IMR-90 (cell line): ENCODE measurements around the gene AOC2. TPM values are rescaled to one million over a fixed set of nuclear protein-coding genes. Genes with fewer than 3 reads are reported as not detected.

Source experiments
- ATAC-seq: fragments of 200-7000 bp; cut with Tn5 transposase; 2 replicates; pipeline ENCODE4 v1.9.1; 2020; ENCODE audit warnings: low read depth, mild to moderate bottlenecking, moderate library complexity
- BruUV-seq: library from RNA; stranded (reverse); fragments of 400-500 nt; replicated peaks from 2 replicates; lab custom pipeline; 2021; lab: Mats Ljungman, UMichigan
- CTCF ChIA-PET: fragments of 300-600 bp; formaldehyde crosslinking; extraction: SDS; loops from one replicate; lab custom pipeline; 2021; ENCODE audit warnings: antibody characterized with exemption; lab: Yijun Ruan, JAX
- POLR2A ChIA-PET: fragments of 300-600 bp; sonication (Branson Sonifier 250); formaldehyde crosslinking; loops from one replicate; lab custom pipeline; 2022; ENCODE audit warnings: antibody characterized with exemption; ENCODE audit not compliant: unreplicated experiment; lab: Charles Lee
- DNase-seq: peaks from one replicate; pipeline ENCODE4 v3.0.0; 2013
- H2AFZ ChIP-seq: replicated peaks from 2 replicates; pipeline ENCODE3; 2013; ENCODE audit warnings: low read length, mild to moderate bottlenecking; ENCODE audit not compliant: poor library complexity
- H2AK5ac ChIP-seq: 2 replicates; pipeline ENCODE4 v1.6.1; 2013; ENCODE audit warnings: low read depth, low read length, inconsistent platforms
- H2AK9ac ChIP-seq: replicated peaks from 2 replicates; pipeline ENCODE3; 2013; ENCODE audit warnings: mild to moderate bottlenecking, low read depth, low read length, moderate library complexity; ENCODE audit not compliant: poor library complexity
- H2BK120ac ChIP-seq: 2 replicates; pipeline ENCODE4 v1.6.1; 2013; ENCODE audit warnings: low read depth, low read length, inconsistent platforms
- H2BK15ac ChIP-seq: 3 replicates; pipeline ENCODE4 v1.6.1; 2013; ENCODE audit warnings: low read depth, low read length, inconsistent platforms
- H2BK20ac ChIP-seq: 2 replicates; pipeline ENCODE4 v1.6.1; 2013; ENCODE audit warnings: low read depth, mild to moderate bottlenecking, inconsistent platforms, low read length, moderate library complexity
- H2BK5ac ChIP-seq: 2 replicates; pipeline ENCODE4 v1.6.1; 2013; ENCODE audit warnings: mild to moderate bottlenecking, low read depth, low read length, inconsistent platforms; ENCODE audit not compliant: poor library complexity, severe bottlenecking
- H3K14ac ChIP-seq: replicated peaks from 2 replicates; pipeline ENCODE4 v1.6.1; 2013; ENCODE audit warnings: low read depth, low read length, inconsistent platforms
- H3K18ac ChIP-seq: 2 replicates; pipeline ENCODE4 v1.6.1; 2013; ENCODE audit warnings: low read depth, low read length, control low read depth
- H3K23ac ChIP-seq: 2 replicates; pipeline ENCODE4 v1.6.1; 2013; ENCODE audit warnings: low read depth, low read length, inconsistent platforms
- H3K27ac ChIP-seq: 2 replicates; pipeline ENCODE4 v1.5.1; 2013; ENCODE audit warnings: mild to moderate bottlenecking, control low read depth, low read length; ENCODE audit not compliant: insufficient read depth
- H3K27me3 ChIP-seq: 2 replicates; pipeline ENCODE4 v1.6.1; 2013; ENCODE audit warnings: low read length; ENCODE audit not compliant: control insufficient read depth, insufficient read depth
- H3K36me3 ChIP-seq: 2 replicates; pipeline ENCODE4 v1.6.1; 2013; ENCODE audit warnings: low read length, mixed read lengths; ENCODE audit not compliant: control insufficient read depth, insufficient read depth
- H3K4ac ChIP-seq: 2 replicates; pipeline ENCODE4 v1.6.1; 2013; ENCODE audit warnings: low read depth, low read length, inconsistent platforms
- H3K4me1 ChIP-seq: 2 replicates; pipeline ENCODE4 v1.6.1; 2013; ENCODE audit warnings: low read length, mixed read lengths; ENCODE audit not compliant: control insufficient read depth, insufficient read depth
- H3K4me2 ChIP-seq: 2 replicates; pipeline ENCODE4 v1.6.1; 2013; ENCODE audit warnings: low read depth, mild to moderate bottlenecking, control low read depth, low read length, moderate library complexity
- H3K4me3 ChIP-seq: 2 replicates; pipeline ENCODE4 v1.5.1; 2013; ENCODE audit warnings: low read depth, mild to moderate bottlenecking, control low read depth, low read length, moderate library complexity; ENCODE audit not compliant: insufficient read depth
- H3K56ac ChIP-seq: 2 replicates; pipeline ENCODE4 v1.6.1; 2013; ENCODE audit warnings: low read length, inconsistent platforms; ENCODE audit not compliant: insufficient read depth; ENCODE audit errors: extremely low read depth
- H3K79me1 ChIP-seq, 2 experiments: 2 replicates each; pipeline ENCODE4 v1.6.1; 2013; ENCODE audit warnings: low read length in 2 of 2, inconsistent platforms in 1 of 2, low read depth in 1 of 2
- H3K9ac ChIP-seq: 2 replicates; pipeline ENCODE4 v1.6.1; 2013; ENCODE audit warnings: low read depth, low read length, control low read depth
- H3K9me1 ChIP-seq: 2 replicates; pipeline ENCODE4 v1.6.1; 2013; ENCODE audit warnings: low read length, inconsistent platforms; ENCODE audit not compliant: insufficient read depth
- H3K9me3 ChIP-seq: 2 replicates; pipeline ENCODE4 v1.6.1; 2013; ENCODE audit warnings: low read length; ENCODE audit not compliant: control insufficient read depth, insufficient read depth
- H4K20me1 ChIP-seq: 2 replicates; pipeline ENCODE4 v1.6.1; 2013; ENCODE audit warnings: low read length, inconsistent platforms; ENCODE audit not compliant: insufficient read depth
- H4K5ac ChIP-seq: 2 replicates; pipeline ENCODE4 v1.6.1; 2013; ENCODE audit warnings: mild to moderate bottlenecking, low read depth, low read length, control low read depth
- H4K8ac ChIP-seq, 2 experiments: 2 replicates each; pipeline ENCODE4 v1.6.1; 2013; ENCODE audit warnings: low read depth in 2 of 2, low read length in 2 of 2, control low read depth in 1 of 2, inconsistent platforms in 1 of 2
- H4K91ac ChIP-seq: 2 replicates; pipeline ENCODE4 v1.6.1; 2013; ENCODE audit warnings: low read depth, low read length, inconsistent platforms; ENCODE audit not compliant: insufficient read depth
- CEBPB ChIP-seq: IDR thresholded peaks from 2 replicates; pipeline ENCODE4 v1.6.1; 2012; ENCODE audit warnings: low read depth, low read length, improper control_type of control experiment
- RFX5 ChIP-seq: IDR thresholded peaks from 2 replicates; pipeline ENCODE4 v1.8.0; 2012; ENCODE audit warnings: low read depth, mild to moderate bottlenecking, low read length, moderate library complexity
- WGBS, 2 experiments: methylation state at CpG; one replicate each; pipeline versions ENCODE4 v1.1.5 to v1.1.7; 2013; ENCODE audit warnings: missing lambda C conversion rate in 2 of 2; ENCODE audit not compliant: insufficient read length in 1 of 2; ENCODE audit errors: extremely low coverage in 2 of 2; 5-methylcytosine and 5-hydroxymethylcytosine counted together
- dilution Hi-C: fragments of 300-500 bp; cut with HindIII; formaldehyde crosslinking; loops from one replicate; pipeline ENCODE4 v1.14.3; 2018; ENCODE audit warnings: low sequenced_read_pairs; ENCODE audit not compliant: unreplicated experiment
- in situ Hi-C: fragments of 300-500 bp; cut with MboI; formaldehyde crosslinking; loops from 3 replicates; pipeline ENCODE4 v1.14.3; 2019; ENCODE audit warnings: low sequenced_read_pairs, inconsistent platforms, mixed read lengths
- intact Hi-C: fragments of 100-400 bp; cut with micrococcal nuclease; formaldehyde crosslinking; loops from 2 replicates; pipeline ENCODE4 v1.10.0; 2022
- polyA plus RNA-seq, 3 experiments: library from polyadenylated mRNA; depleted of rRNA; stranded (reverse); fragments of >200 nt; gene quantifications; 2 replicates each; pipeline ENCODE4 v1.2.3, GENCODE V29; 2012; ENCODE audit warnings: low replicate concordance in 1 of 3
- total RNA-seq: library from RNA; depleted of rRNA; stranded (reverse); fragments of >200 nt; gene quantifications from 2 replicates; pipeline ENCODE4 v1.2.3, GENCODE V29; 2012

AOC2 gene
- total and polyA plus RNA-seq, 2 of the 4 experiments (the other 2 are of a cell fraction): 0.36 to 0.41 TPM

- intact Hi-C loops (no loop called here), dilution Hi-C loops (no loop called here), in situ Hi-C loops (no loop called here)
- Histone ChIP-seq H2BK15ac (no peak overlapping the region), H3K9me3 (no peaks in the 10 kb centered on the region), H3K27me3 (peaks cover 3% of the 10 kb centered on the region; the same call in 1 of the 2 replicates), H3K18ac (no peak overlapping the region), H3K4me3 (no peak overlapping the region), H4K20me1 (peaks cover 19% of the 10 kb centered on the region), H3K79me1 (peaks cover 3 to 8% of the 10 kb centered on the region in 2 experiments; a peak in 2 of 4 replicates), H2BK120ac (no peak overlapping the region), H3K9me1 (peaks cover 8% of the 10 kb centered on the region; the same call in 1 of the 2 replicates), H3K56ac (no peak overlapping the region), H2BK20ac (no peak overlapping the region), H4K5ac (no peak overlapping the region), H2BK5ac (no peak overlapping the region), H4K91ac (no peak overlapping the region), H4K8ac (no peak overlapping the region), H2AK9ac (peak overlapping the region; percentile 3), H3K27ac (no peak overlapping the region), H3K23ac (no peak overlapping the region), H3K4me2 (no peak overlapping the region), H3K36me3 (peaks cover 34% of the 10 kb centered on the region), H3K4me1 (peaks cover 4% of the 10 kb centered on the region; the same call in 1 of the 2 replicates), H2AK5ac (peak overlapping the region; percentile 4; the same call in 1 of the 2 replicates), H3K9ac (no peak overlapping the region), H2AFZ (no peak overlapping the region), H3K14ac (no peak overlapping the region), H3K4ac (no peak overlapping the region)
- CTCF ChIA-PET: interaction anchor here (0.6 kb wide), 1 partner anchor 89 kb away, joined by 5 read pairs; no protein-coding TSS in a partner anchor
- DNase-seq (peak; percentile 29), ATAC-seq (peak; percentile 43; the same call in 1 of the 2 replicates)
- POLR2A ChIA-PET: interaction anchor here (0.6 kb wide), 1 partner anchor 113 kb away, joined by 3 read pairs; no protein-coding TSS in a partner anchor
- no CpG with 5 or more reads among the region's 9 CpGs for WGBS, 2 experiments
- TF ChIP-seq CEBPB (peak; percentile 30; the same call in 1 of the 2 replicates), RFX5 (no peak)
- BruUV-seq: no TSS peak
These were observed 2.4 kb downstream of the AOC2 start for GRCh38 chr17:42846594-42847280.
